ENCODE results near the gene CHST12. TPM values are rescaled to one million over a fixed set of nuclear protein-coding genes. Genes with fewer than 3 reads are reported as not detected.

Gene CHST12
- total RNA-seq, 1 donor from 2014 or later = 15.3 TPM

GRCh38 chr7:2357165-2357564, 46.2 kb upstream of the CHST12 start:
- no peak for TF ChIP-seq CTCF (IDR thresholded peaks at IDR 0.05; ENCODE audit: borderline replicate concordance)
- intact Hi-C loops (cut with micrococcal nuclease) = loop anchor here (5.0 kb wide), 1 partner anchor 780 kb away; no protein-coding TSS in a partner anchor
- Histone ChIP-seq H3K4me3 (peak overlapping the region; percentile 99), H3K27me3 (ENCODE audit: low read depth) (no peaks in the 10 kb centered on the region), H3K36me3 (peaks cover 33% of the 10 kb centered on the region), H3K27ac (replicated peaks) (no peak overlapping the region), H3K4me1 (peaks cover 73% of the 10 kb centered on the region), H3K9me3 (replicated peaks) (no peaks in the 10 kb centered on the region)
- DNase-seq = no peak

- Histone ChIP-seq H3K9me3 (replicated peaks) (no peaks in the 10 kb centered on the region), H3K27me3 (ENCODE audit: low read depth) (no peaks in the 10 kb centered on the region), H3K4me1 (peaks cover 73% of the 10 kb centered on the region), H3K27ac (replicated peaks) (no peak overlapping the region), H3K36me3 (peaks cover 37% of the 10 kb centered on the region), H3K4me3 (no peak overlapping the region)
- no peak for DNase-seq
- no peak for TF ChIP-seq CTCF (IDR thresholded peaks at IDR 0.05; ENCODE audit: borderline replicate concordance)
- intact Hi-C loops (cut with micrococcal nuclease) = loop anchor here (5.0 kb wide), 1 partner anchor 780 kb away; no protein-coding TSS in a partner anchor
Measured at GRCh38 chr7:2357571-2357970, 45.8 kb upstream of the CHST12 start.

- peaks cover 52% of the 10 kb centered on the region for H3K36me3 ChIP-seq
- DNase-seq = no peak
- TF ChIP-seq CTCF (IDR thresholded peaks at IDR 0.05; ENCODE audit: borderline replicate concordance) = no peak
- H3K27me3 ChIP-seq (ENCODE audit: low read depth) = no peaks in the 10 kb centered on the region
- H3K9me3 ChIP-seq (replicated peaks) = no peaks in the 10 kb centered on the region
- no peak overlapping the region for H3K4me3 ChIP-seq
- H3K4me1 ChIP-seq = peaks cover 64% of the 10 kb centered on the region
- intact Hi-C loops (cut with micrococcal nuclease) = loop anchor here (5.0 kb wide), 1 partner anchor 782 kb away; no protein-coding TSS in a partner anchor
- no peak overlapping the region for H3K27ac ChIP-seq (replicated peaks)
Measured at GRCh38 chr7:2358968-2359527, 44.4 kb upstream of the CHST12 start.

- Histone ChIP-seq H3K4me1 (peaks cover 64% of the 10 kb centered on the region), H3K36me3 (peaks cover 58% of the 10 kb centered on the region), H3K4me3 (no peak overlapping the region), H3K27me3 (ENCODE audit: low read depth) (no peaks in the 10 kb centered on the region), H3K9me3 (replicated peaks) (no peaks in the 10 kb centered on the region), H3K27ac (replicated peaks) (no peak overlapping the region)
- intact Hi-C loops (cut with micrococcal nuclease) = loop anchor here (5.0 kb wide), 1 partner anchor 782 kb away; no protein-coding TSS in a partner anchor
- no peak for DNase-seq
- TF ChIP-seq CTCF (IDR thresholded peaks at IDR 0.05; ENCODE audit: borderline replicate concordance) = no peak
Measured at GRCh38 chr7:2359610-2360009, 43.8 kb upstream of the CHST12 start.

- Histone ChIP-seq H3K9me3 (replicated peaks) (no peaks in the 10 kb centered on the region), H3K27me3 (ENCODE audit: low read depth) (no peaks in the 10 kb centered on the region), H3K4me1 (peaks cover 55% of the 10 kb centered on the region), H3K4me3 (no peak overlapping the region), H3K36me3 (peaks cover 70% of the 10 kb centered on the region), H3K27ac (replicated peaks) (no peak overlapping the region)
- no peak for TF ChIP-seq CTCF (IDR thresholded peaks at IDR 0.05; ENCODE audit: borderline replicate concordance)
- DNase-seq = no peak
- intact Hi-C loops (cut with micrococcal nuclease) = no loop called here
Measured at GRCh38 chr7:2360796-2361195, 42.6 kb upstream of the CHST12 start.

Measured in left ventricle myocardium inferior (tissue), 1 donor.